Astrocyte of the spinal cord (primary cell): ENCODE data around the gene PIAS1.

Source experiments
- DNase-seq: peaks from one replicate; pipeline ENCODE4 v3.0.0; 2011; ENCODE audit warnings: low read depth, low spot score
- H3K4me3 ChIP-seq: 2 replicates; pipeline ENCODE4 v1.5.1; 2011; ENCODE audit warnings: low read depth, mild to moderate bottlenecking, low read length, moderate library complexity
- in situ Hi-C: cut with HindIII; loops from 2 replicates; pipeline ENCODE4 v1.10.0; 2017; ENCODE audit warnings: low sequenced_read_pairs
- TF ChIP-seq, protein P1 (sequence below): IDR thresholded peaks from 2 replicates; pipeline ENCODE4 v1.5.1; 2012; ENCODE audit warnings: low read depth, mild to moderate bottlenecking, low read length, inconsistent platforms

Gene PIAS1

DNA sequence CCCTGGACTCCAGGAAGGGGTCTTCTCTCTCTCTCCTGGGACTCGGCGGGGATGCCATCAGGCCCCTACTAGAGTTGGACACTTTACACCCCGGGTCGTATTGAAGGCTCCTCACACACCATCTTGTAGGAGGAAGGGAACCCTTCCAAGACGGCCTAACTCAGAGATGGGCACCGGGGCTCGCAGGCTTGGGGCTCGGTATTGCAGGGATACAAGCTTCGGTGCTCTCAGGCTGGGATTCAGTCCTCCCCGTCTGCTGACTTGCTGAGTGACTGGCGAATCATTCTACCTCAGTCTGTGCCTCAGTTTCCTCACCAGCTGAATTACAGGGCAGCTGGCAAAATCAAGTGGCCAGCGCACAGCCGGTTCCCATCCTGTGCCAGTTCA, 151.4 kb downstream of the PIAS1 start:
- TF ChIP-seq, protein P1, sequence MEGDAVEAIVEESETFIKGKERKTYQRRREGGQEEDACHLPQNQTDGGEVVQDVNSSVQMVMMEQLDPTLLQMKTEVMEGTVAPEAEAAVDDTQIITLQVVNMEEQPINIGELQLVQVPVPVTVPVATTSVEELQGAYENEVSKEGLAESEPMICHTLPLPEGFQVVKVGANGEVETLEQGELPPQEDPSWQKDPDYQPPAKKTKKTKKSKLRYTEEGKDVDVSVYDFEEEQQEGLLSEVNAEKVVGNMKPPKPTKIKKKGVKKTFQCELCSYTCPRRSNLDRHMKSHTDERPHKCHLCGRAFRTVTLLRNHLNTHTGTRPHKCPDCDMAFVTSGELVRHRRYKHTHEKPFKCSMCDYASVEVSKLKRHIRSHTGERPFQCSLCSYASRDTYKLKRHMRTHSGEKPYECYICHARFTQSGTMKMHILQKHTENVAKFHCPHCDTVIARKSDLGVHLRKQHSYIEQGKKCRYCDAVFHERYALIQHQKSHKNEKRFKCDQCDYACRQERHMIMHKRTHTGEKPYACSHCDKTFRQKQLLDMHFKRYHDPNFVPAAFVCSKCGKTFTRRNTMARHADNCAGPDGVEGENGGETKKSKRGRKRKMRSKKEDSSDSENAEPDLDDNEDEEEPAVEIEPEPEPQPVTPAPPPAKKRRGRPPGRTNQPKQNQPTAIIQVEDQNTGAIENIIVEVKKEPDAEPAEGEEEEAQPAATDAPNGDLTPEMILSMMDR, result no peak
- H3K4me3 ChIP-seq, result no peak overlapping the region
- in situ Hi-C loops, result no loop called here
- DNase-seq, result no peak

DNA sequence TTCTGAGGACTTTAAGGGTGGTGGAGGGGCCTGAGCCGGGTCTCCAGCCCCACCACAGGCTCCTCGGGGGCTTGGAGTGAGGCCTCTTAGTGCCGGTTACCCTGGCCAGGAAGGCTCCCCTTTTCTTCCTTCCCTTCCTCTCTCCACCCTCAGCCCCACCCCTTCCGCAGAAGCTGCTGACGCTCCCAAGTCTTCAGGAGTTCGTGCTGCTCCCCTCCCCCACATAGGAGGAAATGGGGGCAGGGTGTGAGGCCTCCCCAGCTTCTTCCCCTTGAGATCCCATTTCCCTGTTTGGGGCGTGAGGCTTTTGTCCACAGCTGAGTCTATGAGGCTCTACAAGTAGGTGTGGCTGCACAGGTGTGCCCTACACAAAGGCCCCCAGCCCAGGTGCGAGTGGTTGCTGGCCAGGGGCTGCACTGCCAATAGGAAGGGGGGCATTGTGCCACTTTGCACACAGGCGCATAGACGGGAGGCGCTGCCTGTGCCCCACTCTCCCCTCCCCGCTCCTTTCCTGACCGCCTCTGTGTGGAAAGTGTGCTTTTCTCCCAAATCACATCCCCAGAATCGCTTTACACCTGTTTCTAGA, 151.9 kb downstream of the PIAS1 start:
- TF ChIP-seq, protein P1, result no peak
- no peak overlapping the region for H3K4me3 ChIP-seq
- in situ Hi-C loops, result no loop called here
- no peak for DNase-seq

DNA sequence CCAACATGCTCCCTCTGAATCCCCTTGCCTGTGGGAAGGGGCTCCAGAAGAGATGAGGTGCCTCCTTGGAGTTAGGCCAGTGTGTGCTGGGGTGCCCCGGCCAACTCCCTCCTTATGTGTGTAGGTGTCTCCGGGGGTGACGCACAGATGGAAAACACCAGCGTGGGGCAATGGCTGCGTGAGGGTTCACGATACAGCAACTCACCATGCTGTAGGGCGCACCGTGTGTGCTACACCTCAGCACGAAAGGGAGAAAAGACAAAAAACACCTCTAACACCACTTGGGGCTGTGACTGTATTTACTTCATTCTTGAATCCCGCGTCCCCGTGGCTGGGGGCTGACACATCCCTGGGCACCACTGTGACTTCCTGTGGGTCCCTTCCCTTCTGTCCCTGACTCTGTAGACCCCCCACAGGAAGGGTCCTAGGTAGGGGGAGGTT, 152.6 kb downstream of the PIAS1 start:
- TF ChIP-seq, protein P1, result no peak
- no peak for DNase-seq
- in situ Hi-C loops, result no loop called here
- no peak overlapping the region for H3K4me3 ChIP-seq

DNA sequence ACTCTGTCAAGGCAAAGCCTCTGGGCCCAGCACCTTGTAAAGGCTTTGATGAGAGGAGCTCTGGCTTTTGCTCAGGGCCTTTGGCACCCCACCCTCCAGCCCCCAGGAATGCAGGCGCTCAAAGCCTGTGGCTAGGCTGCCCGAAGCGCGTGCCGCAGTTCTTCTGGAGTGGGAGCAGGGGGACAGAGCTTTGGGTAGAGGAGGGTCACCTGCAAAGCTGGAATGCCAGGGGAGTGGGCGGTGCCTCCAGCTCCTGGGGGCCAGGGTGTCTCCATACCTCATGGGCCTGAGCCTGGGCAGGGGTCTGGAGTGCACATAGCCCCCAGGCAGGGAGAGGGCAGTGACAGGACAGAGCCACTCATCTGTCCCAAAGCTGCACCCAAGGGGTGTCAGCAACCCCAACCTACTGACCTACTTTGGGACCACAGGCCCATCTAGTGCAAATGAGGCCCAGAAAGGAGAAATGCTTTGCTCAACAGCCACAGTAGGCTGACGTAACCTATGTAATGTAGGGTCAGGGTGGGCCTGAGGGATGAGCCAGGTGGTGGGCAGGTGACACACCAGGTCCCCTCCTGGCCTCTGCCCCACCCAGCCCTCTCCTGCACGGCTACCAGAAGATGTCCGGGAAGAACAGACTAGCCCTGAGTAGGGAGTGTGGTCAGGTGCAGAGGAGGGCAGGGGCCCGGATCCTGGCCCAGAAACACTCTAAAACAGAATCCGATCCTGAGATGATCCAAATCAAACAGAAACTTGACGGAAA, 153.2 kb downstream of the PIAS1 start:
- no peak for DNase-seq
- TF ChIP-seq, protein P1, result no peak
- in situ Hi-C loops, result no loop called here
- no peak overlapping the region for H3K4me3 ChIP-seq

DNA sequence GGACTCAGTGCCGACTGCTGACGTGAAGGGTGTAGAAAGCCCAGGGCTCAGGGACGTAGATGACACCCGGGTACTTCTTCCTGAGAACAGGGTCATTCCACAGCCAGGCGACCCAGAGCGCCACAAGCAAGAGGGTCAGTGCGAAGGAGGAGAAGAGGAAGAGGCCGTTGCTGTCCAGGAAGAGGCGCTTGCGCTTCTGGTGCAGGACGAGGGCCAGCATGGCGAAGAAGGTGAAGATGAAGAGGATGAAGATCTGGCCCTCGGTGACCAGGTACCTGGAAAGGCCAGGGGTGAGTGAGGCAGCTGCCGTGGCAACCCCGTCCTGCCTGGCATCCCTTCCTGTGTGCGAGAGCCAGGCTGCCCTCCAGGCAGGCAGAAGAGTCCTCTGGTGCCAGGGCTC, 154.0 kb downstream of the PIAS1 start:
- in situ Hi-C loops, result no loop called here
- no peak for DNase-seq
- TF ChIP-seq, protein P1, result no peak
- H3K4me3 ChIP-seq, result no peak overlapping the region

DNA sequence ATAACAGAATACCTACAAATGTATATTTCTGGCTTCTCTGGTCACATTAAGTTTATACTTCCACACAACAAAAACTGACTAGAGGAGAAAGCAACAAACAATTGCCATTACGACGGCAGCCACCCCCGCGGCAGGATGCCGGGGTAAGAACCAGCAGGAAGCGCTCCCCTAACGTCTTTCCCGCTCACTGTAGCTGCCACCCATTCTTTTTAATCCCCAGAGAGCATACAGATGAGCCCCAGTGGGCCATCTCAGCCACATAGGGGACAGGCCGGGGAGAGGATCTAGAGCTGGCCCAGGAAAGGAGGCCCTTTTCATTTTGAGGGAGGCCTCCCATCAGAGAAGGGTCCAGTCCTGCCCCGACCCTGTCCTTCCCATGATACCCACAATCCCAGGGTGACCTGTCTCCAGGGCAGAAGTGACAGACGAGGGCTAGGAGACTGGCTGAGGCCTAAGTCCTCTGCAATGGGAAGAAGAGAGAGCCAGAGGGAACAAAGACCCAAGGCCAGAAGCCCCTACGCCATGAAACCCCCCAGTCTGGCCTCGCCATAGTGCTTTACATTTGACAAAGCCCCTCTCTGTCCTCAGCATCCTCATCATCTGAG, 154.6 kb downstream of the PIAS1 start:
- H3K4me3 ChIP-seq, result no peak overlapping the region
- TF ChIP-seq, protein P1, result no peak
- no peak for DNase-seq
- in situ Hi-C loops, result no loop called here
